ENCODE data around the gene PCBP3.
"Not testable (repeated sequence)": the region's sequence is repeated elsewhere in the genome, so short reads cannot be mapped to it uniquely, and the experiment has no call there.

Gene PCBP3

DNA sequence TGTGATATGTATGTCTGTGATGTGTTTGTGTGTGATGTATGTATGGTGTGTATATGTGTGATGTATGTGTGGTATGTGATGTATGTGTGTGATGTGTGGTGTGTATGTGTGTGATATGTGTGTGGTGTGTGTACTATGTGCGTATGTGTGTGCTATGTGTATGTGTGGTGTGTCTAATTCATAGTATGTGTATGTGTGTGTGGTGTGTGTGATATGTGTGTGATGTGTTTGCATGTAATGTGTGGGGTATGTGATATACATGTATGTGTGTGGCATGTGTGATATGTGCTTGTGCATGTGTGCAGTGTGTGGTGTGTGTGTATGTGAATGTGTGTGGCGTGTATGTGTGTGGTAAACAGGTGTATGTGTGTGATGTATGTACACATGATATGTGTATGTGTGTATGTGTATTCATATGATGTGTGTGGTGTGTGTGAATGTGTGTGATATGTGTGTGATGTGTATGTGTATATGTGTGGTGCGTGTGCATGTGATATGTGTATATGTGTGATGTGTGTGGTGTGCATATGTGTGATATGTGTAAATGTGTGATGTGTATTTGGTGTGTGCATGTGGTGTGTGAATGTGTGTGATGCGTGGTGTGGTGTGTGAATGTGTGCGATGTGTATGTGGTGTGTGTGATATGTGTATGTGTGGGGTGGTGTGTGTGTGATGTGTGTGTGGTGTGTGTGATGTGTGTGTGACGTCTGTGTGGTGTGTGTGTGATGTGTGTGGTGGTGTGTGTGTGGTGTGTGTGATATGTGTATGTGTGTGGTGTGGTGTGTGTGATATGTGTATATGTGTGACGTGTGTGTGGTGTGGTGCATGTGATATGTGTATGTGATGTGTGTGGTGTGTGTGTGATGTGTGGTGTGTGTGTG lies 8.0 kb upstream of the PCBP3 start:
- DNase-seq (ENCODE audit: low spot score), result no peak

DNA sequence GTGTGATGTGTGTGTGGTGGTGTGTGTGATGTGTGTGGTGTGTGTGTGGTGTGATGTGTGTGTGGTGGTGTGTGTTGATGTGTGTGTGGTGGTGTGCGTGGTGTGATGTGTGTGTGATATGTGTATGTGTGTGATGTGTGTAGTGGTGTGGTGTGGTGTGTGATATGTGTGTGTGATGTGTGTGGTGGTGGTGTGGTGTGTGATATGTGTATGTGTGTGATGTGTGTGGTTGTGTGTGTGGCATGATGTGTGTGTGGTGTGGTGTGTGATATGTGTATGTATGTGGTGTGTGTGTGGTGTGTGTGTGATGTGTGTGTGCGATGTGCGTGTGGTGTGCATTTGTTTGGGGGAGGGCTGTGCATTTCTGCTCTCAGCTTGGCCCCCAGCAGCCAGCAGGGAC lies 7.1 kb upstream of the PCBP3 start:
- no peak for DNase-seq (ENCODE audit: low spot score)

- DNase-seq (ENCODE audit: low spot score), result no peak
Measured at GRCh38 chr21:45636951-45637646, 6.4 kb upstream of the PCBP3 start.

DNA sequence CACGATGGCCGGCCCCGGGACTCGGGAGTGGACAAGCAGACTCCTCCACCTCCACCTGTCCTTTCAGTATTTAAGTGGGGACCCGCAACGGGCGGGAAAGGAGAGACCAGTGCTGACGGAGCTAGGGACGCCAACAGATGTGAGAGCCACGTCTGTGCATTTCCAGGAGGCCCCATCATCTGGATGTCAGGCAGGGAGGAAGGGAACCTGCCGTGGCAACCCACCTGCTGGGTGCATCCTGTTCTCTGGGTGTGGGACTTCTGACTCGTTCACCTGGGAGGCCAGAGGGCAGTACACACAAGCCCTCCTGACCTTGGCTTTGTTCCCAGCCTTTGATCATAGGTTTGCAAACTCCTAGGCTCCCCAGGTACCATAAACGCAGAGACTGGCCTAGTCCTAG lies 5.6 kb upstream of the PCBP3 start:
- DNase-seq (ENCODE audit: low spot score), result no peak

DNA sequence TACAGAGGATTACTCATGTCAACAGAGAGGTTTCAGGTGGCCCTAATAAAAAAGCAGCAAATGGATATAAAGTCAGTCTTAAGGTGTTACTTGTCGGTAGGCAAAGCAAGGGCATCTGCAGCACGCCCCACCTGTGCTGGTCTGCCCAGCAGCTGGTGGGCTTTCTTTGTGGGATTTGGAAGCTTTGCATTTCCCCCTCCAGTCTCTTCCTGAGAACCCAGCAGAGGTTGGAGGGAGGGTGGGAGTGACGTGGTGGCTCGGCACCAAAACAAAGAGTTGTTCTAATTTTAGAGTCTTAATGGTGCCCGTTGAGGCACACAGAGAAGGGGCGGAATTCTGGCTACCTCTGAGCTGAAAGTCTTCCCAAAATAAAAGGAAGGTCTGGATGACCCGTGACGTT lies 4.8 kb upstream of the PCBP3 start:
- no peak for DNase-seq (ENCODE audit: low spot score)

DNA sequence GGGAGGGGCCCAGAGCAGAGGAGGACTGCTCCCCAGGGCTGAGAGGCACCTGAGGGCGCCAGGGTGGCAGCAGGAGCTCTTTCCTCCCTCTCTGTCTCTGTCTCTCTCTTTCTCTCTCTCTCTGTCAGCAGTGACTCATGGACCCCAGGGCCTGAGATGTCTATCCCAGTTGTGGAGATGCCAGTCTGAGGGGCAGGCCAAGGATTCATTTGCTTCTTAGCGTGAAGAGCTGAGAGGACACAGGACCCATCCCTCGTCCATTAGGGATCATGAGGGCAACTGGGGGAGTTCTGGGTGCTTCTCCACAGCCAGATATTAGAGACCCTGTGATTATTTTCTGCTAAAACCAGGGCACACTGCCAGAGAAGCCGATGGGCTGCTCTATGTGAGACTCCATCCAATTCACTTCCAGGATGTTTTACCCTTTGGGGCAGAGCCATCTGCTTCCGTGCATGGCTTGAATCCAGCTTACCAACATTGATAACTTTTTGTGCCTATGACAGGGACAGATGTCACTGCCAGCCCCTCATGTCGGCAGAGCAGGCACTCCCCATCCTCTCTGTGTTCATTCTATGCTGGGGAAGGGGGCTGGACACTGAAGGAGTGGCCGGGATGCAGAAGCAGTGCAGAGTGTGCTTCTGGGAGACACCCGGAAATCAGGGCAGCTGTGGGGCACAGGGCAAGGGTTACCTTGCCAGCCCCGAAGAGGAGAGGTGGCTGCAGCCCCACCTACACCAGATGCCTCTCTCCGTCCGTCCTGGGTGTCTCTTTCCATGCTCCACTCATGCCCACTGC lies 4.1 kb upstream of the PCBP3 start:
- DNase-seq (ENCODE audit: low spot score), result no peak

DNA sequence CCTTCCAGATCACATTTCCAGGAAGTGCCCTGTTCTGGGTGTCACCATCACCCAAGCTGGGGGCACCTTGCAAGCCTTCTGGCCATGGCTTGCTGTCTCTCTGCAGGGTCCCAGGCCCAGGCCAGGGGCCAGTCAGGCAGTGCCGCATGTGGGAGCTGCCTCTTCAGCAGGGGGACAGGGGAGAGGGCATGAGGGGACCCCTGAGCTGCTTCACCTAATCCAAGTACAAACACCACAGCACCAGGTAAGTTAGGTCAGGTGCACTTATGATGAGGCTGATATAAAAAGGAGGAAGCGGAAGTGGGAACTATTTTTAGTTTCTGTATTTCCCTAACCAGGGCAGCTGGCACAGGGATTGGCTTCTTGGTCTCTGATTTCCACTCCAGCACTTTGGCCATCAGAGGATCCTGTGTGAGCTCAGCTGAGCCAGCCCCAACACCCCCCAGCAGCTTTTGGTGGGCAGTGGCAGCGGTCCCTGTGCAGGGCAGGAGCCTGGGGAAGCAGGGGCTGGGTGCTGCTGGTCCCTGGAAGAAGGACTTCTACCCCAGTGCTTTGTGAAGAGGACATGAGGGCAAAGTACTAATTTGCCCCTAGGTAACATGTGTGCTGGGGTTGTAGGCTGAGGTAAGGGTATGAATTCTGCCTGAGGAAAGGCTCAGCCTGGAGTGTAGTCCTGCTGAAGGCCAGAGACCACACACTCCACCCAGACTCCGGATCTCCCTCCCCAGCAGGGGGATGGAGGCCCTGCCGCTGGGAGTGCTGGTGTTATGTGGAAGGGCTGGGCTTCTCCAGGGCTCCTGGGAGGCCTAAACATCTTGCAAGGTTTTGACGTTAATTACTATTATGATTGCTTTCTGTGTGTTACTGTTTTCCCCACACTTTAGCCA lies 3.3 kb upstream of the PCBP3 start:
- DNase-seq (ENCODE audit: low spot score), result no peak

DNA sequence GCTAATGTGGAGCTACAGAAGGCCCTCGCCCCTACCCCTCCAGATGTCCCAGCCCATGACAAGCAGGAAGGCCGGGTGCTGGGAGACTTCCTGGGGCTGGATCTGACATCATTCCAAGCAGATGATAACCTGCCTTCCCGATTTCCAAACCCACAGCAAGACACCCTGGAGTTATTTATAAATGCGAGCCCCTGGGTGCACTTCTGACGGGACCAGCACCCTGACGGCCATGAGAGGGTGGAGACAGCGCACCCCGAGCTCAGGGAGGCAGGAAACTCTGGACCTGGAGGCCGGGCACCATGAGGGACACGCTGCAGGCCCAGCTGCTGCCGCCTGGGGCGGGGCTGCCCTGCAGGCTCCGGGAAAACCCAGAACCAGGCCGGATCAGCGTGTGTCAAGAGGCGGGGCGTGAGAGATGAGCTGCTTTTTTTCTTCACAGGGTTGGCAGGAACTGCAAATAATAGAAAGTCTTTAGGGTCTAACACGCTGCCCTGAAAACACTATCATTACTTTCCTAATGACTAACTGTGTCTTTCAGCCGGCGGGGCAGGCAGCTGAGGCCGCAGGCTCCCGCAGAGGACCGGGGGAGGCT lies 2.5 kb upstream of the PCBP3 start:
- DNase-seq (ENCODE audit: low spot score), result no peak

- no peak for DNase-seq (ENCODE audit: low spot score)
Measured at GRCh38 chr21:45641480-45642035, 2.0 kb upstream of the PCBP3 start.

DNA sequence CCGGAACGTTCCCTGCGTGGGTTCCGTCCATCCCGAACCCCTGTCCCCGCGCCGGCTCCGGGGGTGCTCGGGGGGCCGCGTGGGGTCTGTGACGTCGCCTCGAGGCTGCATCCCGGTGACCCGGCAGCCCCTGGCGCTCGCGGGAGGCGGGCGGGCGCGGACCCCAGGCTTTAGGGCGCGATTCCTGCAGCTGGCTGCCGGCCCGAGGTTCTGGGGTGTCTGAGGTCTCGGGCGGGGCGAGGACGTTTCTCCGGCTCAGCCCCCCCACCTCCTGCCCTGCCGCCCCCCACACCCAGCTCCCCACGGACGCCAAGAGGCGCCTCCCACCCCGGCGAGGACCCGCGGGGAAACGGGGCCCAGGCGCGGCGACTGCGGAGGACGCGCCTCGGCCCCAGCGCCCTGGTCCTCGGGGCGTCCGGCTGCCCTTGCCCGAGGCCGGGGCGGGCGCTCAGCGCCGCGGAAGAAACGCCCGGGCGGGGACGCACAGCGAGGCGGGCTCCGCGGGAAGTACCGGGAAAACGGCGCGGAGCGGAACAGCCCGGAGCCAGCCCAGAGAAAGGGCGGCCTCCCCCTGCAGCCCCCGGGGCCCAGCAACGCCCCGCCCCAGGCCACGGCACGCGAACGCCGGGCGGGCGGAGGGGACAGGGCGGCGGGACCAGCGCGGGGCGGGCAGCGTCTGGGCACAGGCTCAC lies 1.3 kb upstream of the PCBP3 start:
- DNase-seq (ENCODE audit: low spot score), result no peak

DNA sequence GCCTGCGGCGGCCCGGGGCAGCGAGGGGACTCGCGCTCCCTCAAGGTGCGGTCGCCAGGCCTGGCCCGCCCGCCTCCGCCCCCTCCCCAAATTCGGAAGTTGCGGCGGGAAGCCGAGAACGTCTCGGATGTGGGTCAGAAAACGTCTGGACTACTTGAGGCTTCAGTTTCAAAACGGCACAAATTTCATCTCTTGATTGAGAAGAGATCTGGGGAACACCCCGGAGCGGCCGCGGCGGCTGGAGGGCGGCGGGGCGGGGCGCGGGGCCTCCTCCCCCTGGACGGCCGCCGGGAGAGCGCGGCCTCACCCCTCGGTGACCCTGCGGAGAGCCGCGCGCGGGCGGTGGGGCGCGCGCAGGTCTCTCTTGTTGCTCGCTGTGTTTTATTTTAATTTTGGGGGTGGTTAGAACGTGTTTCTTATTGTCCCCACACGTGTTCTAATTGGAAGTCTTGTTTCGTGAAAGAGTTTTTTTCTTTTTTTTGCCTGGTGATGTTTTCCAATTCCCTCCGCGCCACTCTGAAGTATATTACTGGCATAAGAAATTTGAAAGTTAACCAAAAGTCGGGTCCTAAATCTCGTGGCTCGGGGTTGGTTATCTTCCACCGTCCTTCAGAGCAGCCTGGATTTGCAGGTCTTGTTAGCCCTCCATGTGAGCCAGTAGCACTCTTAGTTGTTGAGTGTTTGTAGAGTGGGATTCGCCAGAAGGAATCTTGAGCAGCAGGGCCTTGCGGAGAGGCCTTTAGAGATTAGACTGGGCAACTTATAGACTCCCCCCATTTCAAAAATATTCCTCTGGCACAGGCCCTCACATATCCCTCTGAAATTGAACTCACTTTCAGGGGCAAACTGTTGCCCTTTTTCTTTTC lies 749 bp downstream of the PCBP3 start:
- DNase-seq (ENCODE audit: low spot score), result no peak

DNA sequence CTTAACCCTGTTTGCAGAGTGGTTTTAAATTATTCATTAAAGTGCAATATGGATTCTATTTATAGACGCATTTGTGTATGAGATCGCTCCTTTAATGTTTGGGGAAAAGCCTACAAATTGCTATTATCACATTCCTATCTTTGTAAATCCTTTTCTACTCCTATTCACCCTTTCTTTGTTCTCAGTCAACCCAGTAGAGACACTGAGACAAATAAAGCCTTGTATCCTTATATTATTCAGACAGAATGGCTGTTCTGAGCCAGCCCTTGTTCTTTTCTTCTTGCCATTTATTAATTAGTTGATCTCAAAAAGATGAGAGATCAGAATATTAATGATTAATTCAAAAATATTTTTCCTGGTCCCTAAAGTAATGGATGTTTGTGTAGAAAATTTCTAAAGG lies 8.4 kb downstream of the PCBP3 start:
- no peak for DNase-seq (ENCODE audit: low spot score)

GRCh38 chr21:45655124-45655523 lies 11.6 kb downstream of the PCBP3 start:
- no peak for DNase-seq (ENCODE audit: low spot score)

DNA sequence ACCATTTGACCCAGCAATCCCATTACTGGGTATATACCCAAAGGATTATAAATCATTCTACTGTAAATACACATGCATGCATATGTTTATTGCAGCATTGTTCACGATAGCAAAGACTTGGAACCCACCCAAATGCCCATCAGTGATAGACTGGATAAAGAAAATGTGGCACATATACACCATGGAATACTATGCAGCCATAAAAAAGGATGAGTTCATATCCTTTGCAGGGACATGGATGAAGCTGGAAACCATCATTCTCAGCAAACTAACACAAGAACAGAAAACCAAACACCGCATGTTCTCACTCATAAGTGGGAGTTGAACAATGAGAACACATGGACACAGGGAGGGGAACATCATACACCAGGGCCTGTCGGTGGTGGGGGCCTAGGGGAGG lies 12.6 kb downstream of the PCBP3 start:
- DNase-seq (ENCODE audit: low spot score), result not testable (repeated sequence)

GRCh38 chr21:45661913-45662622 lies 18.5 kb downstream of the PCBP3 start:
- not testable (repeated sequence) for DNase-seq (ENCODE audit: low spot score)

- DNase-seq (ENCODE audit: low spot score), result not testable (repeated sequence)
Measured at GRCh38 chr21:45662623-45663245, 19.2 kb downstream of the PCBP3 start.

- no peak for DNase-seq (ENCODE audit: low spot score)
Measured at GRCh38 chr21:45669382-45669781, 25.9 kb downstream of the PCBP3 start.

DNA sequence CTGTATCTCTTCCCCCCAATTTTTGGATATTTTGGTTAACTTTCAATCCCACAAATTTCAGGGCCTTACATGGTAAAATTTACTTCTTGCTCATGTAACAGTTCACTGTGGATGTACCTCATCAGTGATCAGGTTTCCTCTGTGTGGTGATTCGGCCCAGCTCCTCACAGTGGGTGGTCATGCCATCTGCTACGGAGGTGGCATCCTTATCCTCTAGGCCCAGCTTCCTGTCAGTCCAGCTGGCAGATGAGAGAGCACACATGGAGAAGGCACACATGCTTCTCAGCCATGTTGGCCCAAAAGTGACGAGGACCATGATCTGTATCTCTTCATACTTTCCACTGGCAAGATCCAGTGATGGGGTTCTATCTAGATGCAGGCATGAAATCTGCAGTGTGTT lies 27.2 kb downstream of the PCBP3 start:
- DNase-seq (ENCODE audit: low spot score), result peak; percentile 53

Measured in Ammon's horn (tissue), 1 donor.